Dendritic cell treated with granulocyte-macrophage colony-stimulating factor and Interleukin-4, amounts not matched to agents 40 ng/mL and 50 ng/mL, for 4 days (primary cell): ENCODE data around the gene RNF220.

Source experiments
- H3K27ac Mint-ChIP-seq: one replicate; pipeline ENCODE4 v1.8.0; 2022; ENCODE audit warnings: mild to moderate bottlenecking, mixed read lengths
- H3K27me3 Mint-ChIP-seq: one replicate; pipeline ENCODE4 v1.8.0; 2022; ENCODE audit warnings: mild to moderate bottlenecking, mixed read lengths
- H3K36me3 Mint-ChIP-seq: one replicate; pipeline ENCODE4 v1.8.0; 2022; ENCODE audit warnings: low read depth, mixed read lengths
- H3K4me1 Mint-ChIP-seq: one replicate; pipeline ENCODE4 v1.8.0; 2022; ENCODE audit warnings: low read depth, mixed read lengths
- H3K4me3 Mint-ChIP-seq: one replicate; pipeline ENCODE4 v1.8.0; 2022; ENCODE audit warnings: mild to moderate bottlenecking, moderate library complexity, mixed read lengths
- H3K9me3 Mint-ChIP-seq: one replicate; pipeline ENCODE4 v1.8.0; 2022; ENCODE audit warnings: mixed read lengths
- intact Hi-C: fragments of 100-400 bp; cut with micrococcal nuclease; formaldehyde crosslinking; loops from one replicate; pipeline ENCODE4 v1.15.0; 2022

RNF220 gene

GRCh38 chr1:44619261-44619900 lies 214.3 kb downstream of the RNF220 start:
- Mint-ChIP-seq H3K4me3 (no peak overlapping the region), H3K27ac (no peak overlapping the region), H3K36me3 (no peaks in the 10 kb centered on the region), H3K27me3 (peaks cover 2% of the 10 kb centered on the region), H3K9me3 (no peaks in the 10 kb centered on the region), H3K4me1 (no peaks in the 10 kb centered on the region)
- intact Hi-C loops: no loop called here

DNA sequence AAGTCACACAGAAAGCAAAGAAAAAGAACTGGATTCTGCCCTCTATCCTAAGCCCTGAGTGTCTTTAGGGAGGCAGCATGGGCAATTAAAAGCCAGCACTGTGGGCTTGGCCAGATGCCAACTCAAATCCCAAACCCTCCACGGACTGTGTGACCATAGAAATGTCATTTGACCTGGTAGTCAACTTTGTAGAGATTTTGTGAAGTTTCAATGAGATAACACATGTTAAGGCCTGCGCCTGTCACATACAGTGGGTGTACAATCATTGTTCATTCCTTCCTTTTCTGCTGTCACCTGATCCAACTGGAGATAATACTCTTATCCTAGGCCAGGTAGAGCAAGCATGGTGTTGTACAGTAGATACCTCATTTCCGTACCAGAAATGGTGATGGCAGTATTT lies 215.0 kb downstream of the RNF220 start:
- intact Hi-C loops: no loop called here
- no peaks in the 10 kb centered on the region for H3K9me3 Mint-ChIP-seq
- H3K4me1 Mint-ChIP-seq: no peaks in the 10 kb centered on the region
- H3K27ac Mint-ChIP-seq: no peak overlapping the region
- H3K27me3 Mint-ChIP-seq: peaks cover 2% of the 10 kb centered on the region
- H3K4me3 Mint-ChIP-seq: no peak overlapping the region
- no peaks in the 10 kb centered on the region for H3K36me3 Mint-ChIP-seq

DNA sequence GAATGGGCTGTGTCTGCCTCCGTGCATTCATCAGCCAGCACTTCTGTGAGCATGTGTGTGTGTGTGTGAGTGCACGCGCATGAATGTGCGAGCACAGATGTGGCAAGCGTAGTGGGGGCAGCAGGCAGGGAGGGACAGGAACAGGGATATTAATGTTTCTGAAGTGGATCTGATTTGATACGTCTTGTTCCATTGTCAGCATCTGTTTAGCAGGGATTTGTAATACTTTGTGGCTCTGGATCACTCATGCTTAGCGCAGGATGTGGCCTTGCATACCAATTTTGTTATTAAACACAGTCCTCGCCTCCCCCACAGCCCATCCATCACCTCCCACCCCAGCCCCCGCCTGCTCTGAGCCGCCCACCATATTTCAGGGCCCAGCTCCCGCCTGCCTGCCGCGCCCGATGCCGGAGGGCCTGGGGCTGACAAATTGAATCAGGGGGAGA lies 216.8 kb downstream of the RNF220 start:
- no peak overlapping the region for H3K4me3 Mint-ChIP-seq
- H3K27me3 Mint-ChIP-seq: peaks cover 2% of the 10 kb centered on the region
- H3K9me3 Mint-ChIP-seq: no peaks in the 10 kb centered on the region
- no peak overlapping the region for H3K27ac Mint-ChIP-seq
- no peaks in the 10 kb centered on the region for H3K4me1 Mint-ChIP-seq
- intact Hi-C loops: no loop called here
- no peaks in the 10 kb centered on the region for H3K36me3 Mint-ChIP-seq

- no peaks in the 10 kb centered on the region for H3K27me3 Mint-ChIP-seq
- intact Hi-C loops: no loop called here
- no peak overlapping the region for H3K4me3 Mint-ChIP-seq
Measured at GRCh38 chr1:44624268-44624901, 219.3 kb downstream of the RNF220 start.

GRCh38 chr1:44625348-44625747 lies 220.3 kb downstream of the RNF220 start:
- intact Hi-C loops: no loop called here
- H3K27me3 Mint-ChIP-seq: no peaks in the 10 kb centered on the region
- H3K9me3 Mint-ChIP-seq: no peaks in the 10 kb centered on the region
- H3K27ac Mint-ChIP-seq: no peak overlapping the region
- H3K4me1 Mint-ChIP-seq: peaks cover under 1% of the 10 kb centered on the region
- no peaks in the 10 kb centered on the region for H3K36me3 Mint-ChIP-seq
- H3K4me3 Mint-ChIP-seq: no peak overlapping the region

More at GRCh38 chr1:44624268-44624901, 219.3 kb downstream of the RNF220 start:
- Mint-ChIP-seq H3K36me3 (no peaks in the 10 kb centered on the region), H3K4me1 (no peaks in the 10 kb centered on the region), H3K9me3 (no peaks in the 10 kb centered on the region), H3K27ac (no peak overlapping the region)

DNA sequence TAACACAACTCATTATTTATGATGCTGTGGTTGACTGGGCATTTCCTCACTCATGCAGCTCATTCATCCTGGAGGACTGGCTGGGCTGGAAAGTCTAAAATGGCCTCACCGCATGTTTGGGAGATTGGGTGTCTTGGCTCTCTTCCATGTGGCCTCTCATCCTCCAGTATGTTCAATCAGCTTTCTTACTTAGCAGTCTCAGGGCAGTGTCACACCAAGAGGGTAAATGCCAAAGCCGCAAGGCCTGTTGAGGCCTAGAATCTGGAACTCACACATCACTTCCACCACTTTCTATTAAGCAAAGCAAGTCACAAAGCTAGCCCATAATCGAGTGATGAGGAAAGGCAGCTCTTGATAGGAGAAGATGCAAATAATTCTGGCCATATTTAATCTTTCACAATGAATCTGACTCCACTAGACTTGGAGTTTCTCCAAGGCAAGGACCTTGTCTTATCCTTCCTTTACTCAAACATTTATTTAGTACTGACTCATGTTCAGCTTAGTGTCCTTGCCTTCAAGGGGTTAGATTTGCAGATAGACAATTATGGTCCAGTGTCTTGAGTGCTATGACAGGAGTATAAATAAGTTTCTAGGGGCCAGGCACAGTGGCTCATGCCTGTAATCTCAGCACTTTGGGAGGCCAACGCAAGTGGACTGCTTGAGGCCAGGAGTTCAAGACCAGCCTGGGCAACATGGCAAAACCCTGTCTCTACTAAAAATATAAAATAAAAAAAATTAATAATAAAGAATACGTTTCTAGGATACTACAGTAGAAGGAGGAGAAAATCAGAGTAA lies 224.1 kb downstream of the RNF220 start:
- intact Hi-C loops: no loop called here
- no peak overlapping the region for H3K4me3 Mint-ChIP-seq
- no peak overlapping the region for H3K27ac Mint-ChIP-seq
- no peaks in the 10 kb centered on the region for H3K9me3 Mint-ChIP-seq
- no peaks in the 10 kb centered on the region for H3K27me3 Mint-ChIP-seq
- peaks cover 29% of the 10 kb centered on the region for H3K4me1 Mint-ChIP-seq
- H3K36me3 Mint-ChIP-seq: peaks cover 19% of the 10 kb centered on the region

DNA sequence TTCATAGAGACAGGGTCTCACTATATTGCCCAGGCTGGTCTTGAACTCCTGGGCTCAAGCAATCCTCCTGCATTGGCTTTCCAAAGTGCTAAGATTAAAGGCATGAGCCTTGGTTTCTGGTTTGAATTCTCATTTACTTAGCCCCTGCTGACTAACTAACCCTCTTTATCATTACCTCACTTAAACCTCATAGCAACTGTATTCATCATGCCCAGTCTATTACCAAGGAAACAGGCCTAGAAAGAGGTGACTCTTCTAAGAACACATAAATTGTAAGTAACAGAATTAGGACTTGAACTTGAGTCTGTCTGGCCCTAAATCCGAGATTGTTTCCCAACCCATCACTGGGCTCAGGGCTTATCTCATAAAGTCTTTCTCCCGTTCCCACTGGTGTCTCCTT lies 225.1 kb downstream of the RNF220 start:
- H3K27ac Mint-ChIP-seq: peak overlapping the region; percentile 97
- H3K9me3 Mint-ChIP-seq: no peaks in the 10 kb centered on the region
- no peaks in the 10 kb centered on the region for H3K27me3 Mint-ChIP-seq
- intact Hi-C loops: no loop called here
- peaks cover 38% of the 10 kb centered on the region for H3K4me1 Mint-ChIP-seq
- H3K36me3 Mint-ChIP-seq: peaks cover 28% of the 10 kb centered on the region
- H3K4me3 Mint-ChIP-seq: no peak overlapping the region

- peaks cover 49% of the 10 kb centered on the region for H3K4me1 Mint-ChIP-seq
- intact Hi-C loops: no loop called here
Measured at GRCh38 chr1:44631333-44631646, 226.2 kb downstream of the RNF220 start.

GRCh38 chr1:44631647-44632539 lies 226.8 kb downstream of the RNF220 start:
- intact Hi-C loops: no loop called here
- Mint-ChIP-seq H3K27me3 (no peaks in the 10 kb centered on the region), H3K4me1 (peaks cover 54% of the 10 kb centered on the region), H3K4me3 (peak overlapping the region; percentile 88), H3K9me3 (no peaks in the 10 kb centered on the region), H3K36me3 (peaks cover 46% of the 10 kb centered on the region), H3K27ac (peak overlapping the region; percentile 97)

More at GRCh38 chr1:44631333-44631646, 226.2 kb downstream of the RNF220 start:
- Mint-ChIP-seq H3K36me3 (peaks cover 40% of the 10 kb centered on the region), H3K27me3 (no peaks in the 10 kb centered on the region), H3K4me3 (peak overlapping the region; percentile 88), H3K27ac (peak overlapping the region; percentile 97), H3K9me3 (no peaks in the 10 kb centered on the region)

GRCh38 chr1:44632598-44632997 lies 227.5 kb downstream of the RNF220 start:
- Mint-ChIP-seq H3K27ac (peak overlapping the region; percentile 97), H3K27me3 (no peaks in the 10 kb centered on the region), H3K9me3 (no peaks in the 10 kb centered on the region), H3K4me3 (peak overlapping the region; percentile 88), H3K36me3 (peaks cover 53% of the 10 kb centered on the region), H3K4me1 (peaks cover 54% of the 10 kb centered on the region)
- intact Hi-C loops: no loop called here

GRCh38 chr1:44634606-44635189 lies 229.6 kb downstream of the RNF220 start:
- Mint-ChIP-seq H3K36me3 (peaks cover 74% of the 10 kb centered on the region), H3K9me3 (no peaks in the 10 kb centered on the region), H3K27me3 (no peaks in the 10 kb centered on the region), H3K4me3 (no peak overlapping the region), H3K4me1 (peaks cover 54% of the 10 kb centered on the region), H3K27ac (peak overlapping the region; percentile 53)
- intact Hi-C loops: no loop called here

DNA sequence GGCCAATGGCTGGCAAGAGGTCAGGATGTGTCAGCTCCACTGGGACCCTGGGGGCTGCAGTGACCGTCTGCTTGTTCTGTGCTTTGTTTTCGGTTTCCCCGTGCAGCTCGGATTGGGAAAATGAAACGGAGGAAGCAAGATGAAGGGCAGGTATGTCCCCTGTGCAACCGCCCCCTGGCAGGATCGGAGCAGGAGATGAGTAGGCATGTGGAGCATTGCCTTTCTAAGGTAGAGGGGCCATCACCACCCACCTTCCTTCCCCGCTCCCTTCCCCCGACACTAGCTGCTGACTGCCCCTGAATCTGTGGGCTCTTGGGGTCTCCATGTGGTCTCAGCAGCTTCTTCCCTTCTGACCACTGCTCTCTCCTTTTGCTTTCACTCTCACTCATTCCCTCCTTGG lies 230.4 kb downstream of the RNF220 start:
- no peaks in the 10 kb centered on the region for H3K27me3 Mint-ChIP-seq
- H3K4me3 Mint-ChIP-seq: no peak overlapping the region
- intact Hi-C loops: no loop called here
- H3K4me1 Mint-ChIP-seq: peaks cover 53% of the 10 kb centered on the region
- peaks cover 82% of the 10 kb centered on the region for H3K36me3 Mint-ChIP-seq
- no peak overlapping the region for H3K27ac Mint-ChIP-seq
- no peaks in the 10 kb centered on the region for H3K9me3 Mint-ChIP-seq

- peaks cover 45% of the 10 kb centered on the region for H3K4me1 Mint-ChIP-seq
- peaks cover 89% of the 10 kb centered on the region for H3K36me3 Mint-ChIP-seq
Measured at GRCh38 chr1:44636083-44636687, 231.1 kb downstream of the RNF220 start.

More at GRCh38 chr1:44636083-44636687, 231.1 kb downstream of the RNF220 start:
- H3K9me3 Mint-ChIP-seq: no peaks in the 10 kb centered on the region
- peak overlapping the region; percentile 17 for H3K27ac Mint-ChIP-seq
- no peaks in the 10 kb centered on the region for H3K27me3 Mint-ChIP-seq
- intact Hi-C loops: no loop called here
- H3K4me3 Mint-ChIP-seq: no peak overlapping the region
